Activated effector memory CD4-positive, alpha-beta T cell treated with Interleukin-2 at 50 U/mL for 16 hours (primary cell): Measurements from ENCODE around the gene AGPAT1.
"Not testable (repeated sequence)": the region's sequence is repeated elsewhere in the genome, so short reads cannot be mapped to it uniquely, and the experiment has no call there.

Experiments
- DNase-seq: peaks from one replicate; pipeline ENCODE4 v3.0.0-alpha.2; 2020

AGPAT1 gene

GRCh38 chr6:32146687-32147086, 29.2 kb downstream of the AGPAT1 start:
- no peak for DNase-seq

- no peak for DNase-seq
These were observed 29.6 kb downstream of the AGPAT1 start for GRCh38 chr6:32146287-32146686.

- not testable (repeated sequence) for DNase-seq
These were observed 31.6 kb downstream of the AGPAT1 start for GRCh38 chr6:32144238-32144637.

GRCh38 chr6:32140420-32141046, 35.4 kb downstream of the AGPAT1 start:
- DNase-seq = no peak

- DNase-seq = no peak
These were observed 36.3 kb downstream of the AGPAT1 start for GRCh38 chr6:32139590-32139989.

GRCh38 chr6:32137454-32137853, 38.4 kb downstream of the AGPAT1 start:
- DNase-seq = no peak

- DNase-seq = no peak
These were observed 42.1 kb downstream of the AGPAT1 start for GRCh38 chr6:32133786-32134185.

GRCh38 chr6:32132110-32132509, 43.8 kb downstream of the AGPAT1 start:
- no peak for DNase-seq

GRCh38 chr6:32131439-32131948, 44.4 kb downstream of the AGPAT1 start:
- no peak for DNase-seq

- DNase-seq = no peak
These were observed 46.4 kb downstream of the AGPAT1 start for GRCh38 chr6:32129297-32130088.

- DNase-seq = no peak
These were observed 47.1 kb downstream of the AGPAT1 start for GRCh38 chr6:32128751-32129296.

GRCh38 chr6:32127717-32128592, 47.9 kb downstream of the AGPAT1 start, which contains the start of gene ATF6B:
Gene ATF6B (minus strand): TSS chr6:32128246. CDS start chr6:32128207, 39 bp downstream.
- peak; percentile 93 for DNase-seq

GRCh38 chr6:32127409-32127716, 48.5 kb downstream of the AGPAT1 start:
- no peak for DNase-seq

- no peak for DNase-seq
These were observed 49.0 kb downstream of the AGPAT1 start for GRCh38 chr6:32126880-32127279.

- DNase-seq = no peak
These were observed 52.2 kb downstream of the AGPAT1 start for GRCh38 chr6:32123681-32124080.

GRCh38 chr6:32120573-32121059, 55.3 kb downstream of the AGPAT1 start:
- no peak for DNase-seq

- peak; percentile 36 for DNase-seq
These were observed 56.9 kb downstream of the AGPAT1 start for GRCh38 chr6:32118782-32119628.
